OCI-LY3 (cell line): Measurements from ENCODE around the gene MCM3AP.

Experiments used
- H2AFZ ChIP-seq: fragments of 200-600, 300-600 bp; shearing (Covaris generic); 2 replicates; pipeline ENCODE4 v1.6.0; 2014; ENCODE audit warnings: antibody characterized with exemption, low read depth, low read length
- H3K27ac ChIP-seq: fragments of 200-600, 300-600 bp; sonication (generic); 2 replicates; pipeline ENCODE4 v1.5.1; 2014; ENCODE audit warnings: mild to moderate bottlenecking, low read length, moderate library complexity, mixed read lengths
- H3K27me3 ChIP-seq: fragments of 200-600, 300-600 bp; sonication (generic); 2 replicates; pipeline ENCODE4 v1.6.1; 2014; ENCODE audit warnings: low read depth, low read length, mixed read lengths
- H3K36me3 ChIP-seq: fragments of 200-600, 300-600 bp; sonication (generic); replicated peaks from 2 replicates; pipeline ENCODE3; 2014; ENCODE audit warnings: low read depth, low read length, mixed read lengths
- H3K4me1 ChIP-seq: fragments of 300-600, 200-600 bp; sonication (generic); 2 replicates; pipeline ENCODE4 v1.6.1; 2014; ENCODE audit warnings: low read length, mixed read lengths
- H3K4me2 ChIP-seq: fragments of 200-600, 300-600 bp; sonication (generic); 2 replicates; pipeline ENCODE4 v1.6.1; 2014; ENCODE audit warnings: low read length, mixed read lengths
- H3K4me3 ChIP-seq: fragments of 300-600, 200-600 bp; sonication (generic); 2 replicates; pipeline ENCODE4 v1.5.1; 2014; ENCODE audit warnings: antibody characterized with exemption, mild to moderate bottlenecking, low read length, moderate library complexity
- H3K79me2 ChIP-seq: fragments of 300-600, 200-600 bp; shearing (Covaris generic); 2 replicates; pipeline ENCODE4 v1.6.1; 2014; ENCODE audit warnings: mild to moderate bottlenecking, low read length, mixed read lengths
- H3K9ac ChIP-seq: fragments of 300-600, 200-600 bp; shearing (Covaris generic); 2 replicates; pipeline ENCODE4 v1.6.0; 2014; ENCODE audit warnings: mild to moderate bottlenecking, low read length, moderate library complexity
- H3K9me3 ChIP-seq: fragments of 200-600, 300-600 bp; shearing (Covaris generic); 2 replicates; pipeline ENCODE4 v1.6.1; 2014; ENCODE audit warnings: low read length, mixed read lengths; ENCODE audit not compliant: insufficient read depth
- H4K20me1 ChIP-seq: fragments of 200-600, 300-600 bp; sonication (generic); 2 replicates; pipeline ENCODE4 v1.6.1; 2016; ENCODE audit warnings: low read length, mixed read lengths; ENCODE audit not compliant: insufficient read depth
- EZH2phosphoT487 ChIP-seq: fragments of 200-600 bp; shearing (Covaris generic); IDR thresholded peaks from 2 replicates; pipeline ENCODE4 v1.6.1; 2018; ENCODE audit warnings: antibody characterized with exemption, mixed run types, low read depth
- TF ChIP-seq, protein P1 (sequence below): fragments of 200-600, 300-600 bp; sonication (generic); IDR thresholded peaks from 2 replicates; pipeline ENCODE4 v1.5.1; 2014; ENCODE audit warnings: antibody characterized with exemption, low read length, low read depth

Gene MCM3AP

DNA sequence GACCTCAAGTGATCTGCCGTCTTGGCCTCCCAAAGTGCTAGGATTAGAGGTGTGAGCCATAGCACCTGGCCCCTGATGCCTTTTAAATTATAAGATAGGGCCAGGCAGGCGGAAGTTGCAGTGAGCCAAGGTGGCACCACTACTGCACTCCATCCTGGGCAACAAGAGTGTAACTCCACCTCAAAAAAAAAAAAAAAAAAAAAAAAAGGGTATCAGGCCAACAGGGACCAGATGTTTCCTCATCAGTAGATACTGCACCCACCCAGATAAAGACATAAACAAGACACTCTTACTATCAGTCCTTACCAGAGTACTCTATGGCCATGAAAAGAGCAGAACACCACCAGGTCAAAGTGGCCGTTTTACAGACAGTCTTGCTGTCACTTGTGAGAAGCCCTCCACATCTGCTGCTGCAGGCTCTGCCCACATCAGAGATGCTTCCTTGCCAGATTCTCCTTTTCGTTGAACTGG, 35.0 kb upstream of the MCM3AP start:
- H4K20me1 ChIP-seq, result 0 out of 2 replicates have a peak, but pooled peaks cover 4% of the 10 kb centered on the region
- H3K27ac ChIP-seq, result no peak overlapping the region
- no peaks in the 10 kb centered on the region for H3K9me3 ChIP-seq
- TF ChIP-seq, protein P1, sequence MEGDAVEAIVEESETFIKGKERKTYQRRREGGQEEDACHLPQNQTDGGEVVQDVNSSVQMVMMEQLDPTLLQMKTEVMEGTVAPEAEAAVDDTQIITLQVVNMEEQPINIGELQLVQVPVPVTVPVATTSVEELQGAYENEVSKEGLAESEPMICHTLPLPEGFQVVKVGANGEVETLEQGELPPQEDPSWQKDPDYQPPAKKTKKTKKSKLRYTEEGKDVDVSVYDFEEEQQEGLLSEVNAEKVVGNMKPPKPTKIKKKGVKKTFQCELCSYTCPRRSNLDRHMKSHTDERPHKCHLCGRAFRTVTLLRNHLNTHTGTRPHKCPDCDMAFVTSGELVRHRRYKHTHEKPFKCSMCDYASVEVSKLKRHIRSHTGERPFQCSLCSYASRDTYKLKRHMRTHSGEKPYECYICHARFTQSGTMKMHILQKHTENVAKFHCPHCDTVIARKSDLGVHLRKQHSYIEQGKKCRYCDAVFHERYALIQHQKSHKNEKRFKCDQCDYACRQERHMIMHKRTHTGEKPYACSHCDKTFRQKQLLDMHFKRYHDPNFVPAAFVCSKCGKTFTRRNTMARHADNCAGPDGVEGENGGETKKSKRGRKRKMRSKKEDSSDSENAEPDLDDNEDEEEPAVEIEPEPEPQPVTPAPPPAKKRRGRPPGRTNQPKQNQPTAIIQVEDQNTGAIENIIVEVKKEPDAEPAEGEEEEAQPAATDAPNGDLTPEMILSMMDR, result no peak
- TF ChIP-seq EZH2phosphoT487, result no peak
- H3K36me3 ChIP-seq, result peaks cover 23% of the 10 kb centered on the region
- H3K4me3 ChIP-seq, result no peak overlapping the region
- H3K9ac ChIP-seq, result no peak overlapping the region
- no peak overlapping the region for H2AFZ ChIP-seq
- peaks cover 13% of the 10 kb centered on the region for H3K4me1 ChIP-seq
- H3K27me3 ChIP-seq, result no peaks in the 10 kb centered on the region
- H3K79me2 ChIP-seq, result peaks cover 38% of the 10 kb centered on the region
- H3K4me2 ChIP-seq, result no peak overlapping the region

GRCh38 chr21:46319186-46319585, 33.8 kb upstream of the MCM3AP start:
- H4K20me1 ChIP-seq, result 0 out of 2 replicates have a peak, but pooled peaks cover 4% of the 10 kb centered on the region
- no peak overlapping the region for H2AFZ ChIP-seq
- H3K9ac ChIP-seq, result no peak overlapping the region
- H3K4me1 ChIP-seq, result peaks cover 12% of the 10 kb centered on the region
- H3K79me2 ChIP-seq, result peaks cover 29% of the 10 kb centered on the region
- H3K27ac ChIP-seq, result no peak overlapping the region
- no peak overlapping the region for H3K4me2 ChIP-seq
- no peak overlapping the region for H3K4me3 ChIP-seq
- H3K36me3 ChIP-seq, result peaks cover 23% of the 10 kb centered on the region
- no peaks in the 10 kb centered on the region for H3K27me3 ChIP-seq
- H3K9me3 ChIP-seq, result no peaks in the 10 kb centered on the region
- no peak for TF ChIP-seq EZH2phosphoT487
- TF ChIP-seq, protein P1, result no peak

DNA sequence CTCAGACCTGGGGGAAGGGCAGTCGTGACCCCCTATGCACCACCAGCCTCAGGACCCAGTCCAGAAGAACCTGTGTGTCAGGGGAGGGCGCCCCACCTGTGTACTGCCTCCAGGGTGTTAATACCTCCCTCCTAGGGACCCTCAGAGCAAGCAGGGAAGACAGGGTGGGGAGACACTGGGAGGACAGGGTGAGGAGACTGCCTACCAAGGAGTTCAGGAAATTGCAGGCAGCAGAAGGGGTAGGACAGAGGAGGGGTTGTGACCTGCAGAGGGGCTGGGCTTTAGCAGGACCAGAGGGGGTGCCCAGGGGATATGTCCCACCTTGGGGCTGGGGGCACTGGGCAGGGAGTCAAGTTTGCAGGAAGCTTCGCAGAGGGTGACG, 33.0 kb upstream of the MCM3AP start:
- Histone ChIP-seq H4K20me1 (0 out of 2 replicates have a peak, but pooled peaks cover 4% of the 10 kb centered on the region), H3K9ac (no peak overlapping the region), H3K36me3 (peaks cover 23% of the 10 kb centered on the region), H3K27me3 (no peaks in the 10 kb centered on the region), H3K4me1 (peaks cover 12% of the 10 kb centered on the region), H3K79me2 (peaks cover 28% of the 10 kb centered on the region), H3K27ac (no peak overlapping the region), H3K4me3 (no peak overlapping the region), H3K9me3 (no peaks in the 10 kb centered on the region), H2AFZ (no peak overlapping the region), H3K4me2 (no peak overlapping the region)
- TF ChIP-seq, protein P1, result no peak
- TF ChIP-seq EZH2phosphoT487, result no peak

- Histone ChIP-seq H4K20me1 (0 out of 2 replicates have a peak, but pooled peaks cover 4% of the 10 kb centered on the region), H3K4me3 (no peak overlapping the region), H3K4me1 (peaks cover 10% of the 10 kb centered on the region), H3K9me3 (no peaks in the 10 kb centered on the region), H3K9ac (no peak overlapping the region), H3K27me3 (no peaks in the 10 kb centered on the region), H3K4me2 (no peak overlapping the region), H3K27ac (no peak overlapping the region), H3K36me3 (peaks cover 19% of the 10 kb centered on the region), H3K79me2 (peaks cover 22% of the 10 kb centered on the region), H2AFZ (no peak overlapping the region)
- no peak for TF ChIP-seq EZH2phosphoT487
- TF ChIP-seq, protein P1, result no peak
These were observed 32.5 kb upstream of the MCM3AP start for GRCh38 chr21:46317710-46318463.
